HG02571 (cell line): ENCODE data around the gene BATF3.
"Not testable (repeated sequence)": the region's sequence is repeated elsewhere in the genome, so short reads cannot be mapped to it uniquely, and the experiment has no call there.

Experiments used
- ATAC-seq: cut with Tn5 transposase; IDR thresholded peaks from one replicate; pipeline ENCODE4 v1.9.1; 2021; ENCODE audit warnings: mild to moderate bottlenecking, moderate library complexity; ENCODE audit not compliant: unreplicated experiment

The BATF3 gene, protein sequence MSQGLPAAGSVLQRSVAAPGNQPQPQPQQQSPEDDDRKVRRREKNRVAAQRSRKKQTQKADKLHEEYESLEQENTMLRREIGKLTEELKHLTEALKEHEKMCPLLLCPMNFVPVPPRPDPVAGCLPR

DNA sequence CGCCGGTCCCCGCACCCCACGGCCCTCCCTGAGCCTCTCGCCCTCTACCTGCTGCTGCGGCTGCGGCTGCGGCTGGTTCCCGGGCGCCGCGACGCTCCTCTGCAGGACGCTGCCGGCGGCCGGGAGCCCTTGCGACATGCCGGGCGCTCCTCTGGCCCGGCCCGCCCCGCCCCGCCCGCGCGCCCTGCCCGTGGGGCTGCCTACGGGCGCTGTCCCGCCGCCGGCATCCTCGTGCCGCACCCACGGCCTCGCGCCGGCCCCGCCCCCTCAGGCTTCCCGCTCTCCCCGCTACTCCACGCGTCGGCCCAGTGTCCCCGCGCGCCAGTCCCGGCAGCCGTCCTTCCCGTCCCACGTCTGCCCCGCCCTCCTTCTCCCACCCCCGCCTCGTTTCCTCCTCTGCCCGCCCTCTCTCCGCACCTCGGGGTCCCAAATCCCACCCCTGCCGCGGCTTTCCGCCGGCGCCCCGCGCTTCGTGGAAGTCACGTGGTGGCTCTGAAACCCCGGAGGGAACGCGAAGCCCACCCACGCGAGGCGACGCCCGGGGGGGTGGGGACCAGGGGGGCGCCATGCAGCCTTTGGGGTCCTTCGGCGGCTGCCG lies at the start of gene BATF3:
Gene BATF3 (minus strand): TSS at position 216 of the 598 bp plus-strand sequence. CDS start 78 bp downstream, at position 138.
- ATAC-seq: peak; percentile 29

DNA sequence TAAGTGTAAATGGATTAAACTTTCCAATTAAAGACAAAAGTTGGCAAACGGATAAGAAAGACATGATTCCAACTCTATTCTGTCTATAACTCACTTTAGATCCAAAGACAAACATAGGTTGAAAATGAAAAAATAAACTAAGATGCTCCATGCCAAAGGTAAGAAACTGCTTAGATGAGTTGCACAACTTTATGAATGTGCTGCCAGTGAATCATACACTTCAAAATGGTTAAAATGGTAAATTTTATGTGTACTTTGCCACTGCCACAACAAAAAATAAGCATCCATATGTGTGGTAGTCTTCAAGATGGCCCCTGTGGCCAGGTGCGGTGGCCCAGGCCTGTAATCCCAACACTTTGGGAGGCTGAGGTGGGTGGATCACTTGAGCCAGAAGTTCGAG lies 46.9 kb upstream of the BATF3 start:
- ATAC-seq: no peak

- ATAC-seq: no peak
These were observed 45.7 kb upstream of the BATF3 start for GRCh38 chr1:212745303-212745702.

DNA sequence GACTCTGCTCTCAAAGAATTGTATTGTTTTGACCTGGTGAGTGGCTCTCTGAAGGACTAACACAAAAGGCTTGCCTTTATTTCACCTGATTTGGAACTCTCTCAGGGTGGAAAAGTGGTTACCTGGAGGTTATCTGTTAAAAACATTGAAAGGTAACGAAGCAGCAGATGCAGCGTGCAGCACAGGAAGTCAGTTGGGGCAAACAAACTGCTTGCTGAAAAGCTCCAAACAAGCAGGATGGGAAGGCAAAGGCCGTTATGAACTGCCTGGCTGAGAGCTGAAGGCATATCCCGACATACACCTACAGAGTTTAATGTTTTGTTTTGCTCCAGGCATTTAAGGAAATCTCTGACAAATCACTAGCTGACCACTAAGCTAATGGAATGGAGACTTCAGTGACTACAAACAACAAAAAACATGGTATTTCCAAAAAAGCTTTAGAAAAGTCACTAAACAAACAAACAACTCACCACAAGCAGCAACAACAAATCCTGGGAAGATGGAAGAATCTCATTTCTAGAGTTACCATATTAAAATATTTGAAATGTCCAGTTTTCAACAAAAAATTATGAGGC lies 44.3 kb upstream of the BATF3 start:
- ATAC-seq: no peak

DNA sequence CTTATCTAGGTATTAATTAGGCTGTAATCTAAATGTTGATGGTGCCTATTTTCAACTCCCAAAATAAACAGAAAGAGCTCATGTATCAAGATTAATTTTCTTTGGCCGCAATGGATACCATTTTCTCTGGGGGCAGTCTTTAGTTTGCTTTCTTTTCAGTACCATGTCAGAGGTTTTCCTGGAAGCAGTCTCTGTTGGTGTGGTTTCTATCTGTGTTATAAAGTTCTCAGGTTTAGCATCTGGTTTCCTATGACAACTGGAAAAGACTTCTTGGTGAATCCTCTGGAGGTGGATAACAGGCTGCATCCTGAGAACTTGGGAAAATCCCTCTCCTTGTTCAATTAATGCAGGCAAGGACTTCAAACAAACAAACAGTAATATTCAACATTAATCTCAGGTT lies 38.7 kb upstream of the BATF3 start:
- no peak for ATAC-seq

DNA sequence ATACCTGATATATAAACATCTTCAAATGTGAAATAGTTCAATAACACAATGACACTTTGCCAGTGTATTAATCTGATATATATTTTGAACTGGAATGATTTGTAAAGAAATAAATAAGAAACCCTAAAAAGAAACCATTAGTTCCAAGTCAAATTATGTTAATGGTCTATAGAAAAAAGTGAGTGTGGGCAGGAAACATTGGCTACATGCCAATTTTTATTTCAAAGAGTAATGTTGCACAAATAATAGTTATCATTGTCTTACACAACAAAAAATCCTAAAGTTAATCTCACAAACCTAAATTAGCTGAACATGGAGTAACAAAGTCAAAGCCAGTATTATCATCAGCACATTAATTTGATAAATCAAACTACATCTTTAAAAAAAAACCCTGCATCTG lies 37.9 kb upstream of the BATF3 start:
- ATAC-seq: no peak

GRCh38 chr1:212733109-212733508 lies 33.5 kb upstream of the BATF3 start:
- no peak for ATAC-seq

- ATAC-seq: no peak
These were observed 32.0 kb upstream of the BATF3 start for GRCh38 chr1:212731630-212732029.

DNA sequence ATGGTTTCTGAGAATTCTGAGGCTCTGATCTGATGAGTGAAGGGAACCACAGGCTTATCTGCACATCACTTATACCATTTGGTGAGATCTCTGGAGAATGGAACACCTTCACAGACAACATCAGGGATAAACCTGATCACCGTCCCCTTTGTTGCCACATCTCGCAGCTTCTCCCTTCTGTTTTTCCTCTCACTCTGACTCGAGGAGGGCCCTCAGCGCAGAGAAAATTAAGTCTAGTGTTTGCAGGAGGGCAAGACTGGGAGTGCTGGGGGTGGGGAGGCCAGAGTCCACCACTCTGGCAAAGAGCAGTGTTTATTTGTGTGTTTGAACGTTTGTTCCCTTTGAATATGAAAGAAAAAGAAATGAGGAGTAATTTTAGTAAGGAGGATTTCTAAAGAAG lies 29.0 kb upstream of the BATF3 start:
- no peak for ATAC-seq

DNA sequence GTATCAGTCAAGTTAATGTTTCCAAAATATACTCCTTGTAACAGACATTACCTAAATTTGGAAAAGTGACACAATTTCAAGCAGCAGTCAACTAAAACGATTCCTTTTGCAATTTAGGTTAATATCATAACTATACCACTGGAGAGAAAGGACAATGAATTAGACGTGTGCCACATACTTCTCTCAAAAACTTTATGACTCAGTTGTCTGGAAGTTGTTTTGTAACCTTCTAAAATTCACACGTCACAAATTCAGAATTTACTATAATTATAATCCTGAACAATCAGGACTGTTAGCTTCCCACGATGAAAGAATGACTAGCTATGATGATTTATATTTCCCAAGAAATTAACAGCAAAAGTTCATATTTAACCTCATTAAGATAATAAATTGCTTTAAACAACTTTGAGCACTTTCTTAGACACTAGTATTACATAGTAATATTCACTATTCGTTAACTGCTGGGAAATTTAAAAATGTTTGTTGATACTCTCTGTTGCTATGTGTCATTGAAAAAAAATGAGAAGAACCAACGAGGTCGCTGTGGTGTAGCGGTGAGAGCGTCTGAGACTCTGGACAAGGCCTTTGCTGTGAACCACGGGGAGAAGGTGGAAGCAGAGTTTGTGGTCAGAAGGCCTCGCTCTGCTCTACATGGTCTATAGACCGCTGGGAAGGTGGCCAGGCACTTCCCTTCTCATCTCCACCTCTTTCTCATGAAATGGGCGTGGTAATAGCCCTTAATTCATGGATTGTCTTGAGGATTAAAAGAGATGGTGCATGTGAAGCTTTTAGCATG lies 27.9 kb upstream of the BATF3 start:
- ATAC-seq: no peak

GRCh38 chr1:212724679-212725078 lies 25.0 kb upstream of the BATF3 start:
- not testable (repeated sequence) for ATAC-seq

- ATAC-seq: no peak
These were observed 22.8 kb upstream of the BATF3 start for GRCh38 chr1:212722270-212722957.

DNA sequence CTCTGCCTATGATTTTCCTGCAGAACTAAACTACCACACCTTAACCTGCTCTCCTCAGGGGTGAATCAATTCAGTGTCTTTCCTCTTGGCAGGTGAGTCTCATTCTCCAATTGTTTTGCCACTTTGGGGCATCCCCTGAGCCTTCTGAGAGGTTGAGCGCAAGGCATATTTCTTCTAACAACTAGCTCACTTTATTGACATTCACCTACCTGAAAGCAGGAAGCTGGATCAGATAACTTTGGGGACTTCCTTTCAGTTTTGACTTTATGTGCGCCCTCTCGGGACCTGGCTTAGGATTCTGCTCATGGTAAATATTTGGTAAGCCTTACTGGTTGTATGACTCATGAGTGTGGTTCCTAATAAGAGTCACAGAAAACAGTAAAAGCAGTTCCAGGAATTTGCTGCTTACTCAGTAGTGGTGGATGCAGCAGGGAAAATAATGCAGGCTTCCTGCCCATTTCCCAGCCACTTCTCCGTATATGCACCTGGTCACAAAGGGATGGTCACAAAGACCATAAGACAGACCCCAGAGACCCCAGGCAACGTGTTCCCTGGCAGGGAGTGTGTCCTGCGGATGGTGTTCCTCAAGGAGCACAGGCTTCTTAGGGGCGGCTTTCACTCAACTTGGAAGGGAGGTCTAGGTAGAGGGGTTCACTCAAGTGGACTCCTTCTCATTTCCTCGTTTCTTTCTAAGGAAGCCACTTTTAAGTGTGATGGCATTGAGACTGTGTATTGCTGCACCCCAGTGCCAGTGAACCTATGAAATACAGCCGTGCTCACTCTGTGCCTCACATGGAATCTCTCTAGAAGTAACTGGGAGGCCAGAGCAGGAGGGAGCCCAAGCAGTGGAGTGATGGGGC lies 22.0 kb upstream of the BATF3 start:
- no peak for ATAC-seq

DNA sequence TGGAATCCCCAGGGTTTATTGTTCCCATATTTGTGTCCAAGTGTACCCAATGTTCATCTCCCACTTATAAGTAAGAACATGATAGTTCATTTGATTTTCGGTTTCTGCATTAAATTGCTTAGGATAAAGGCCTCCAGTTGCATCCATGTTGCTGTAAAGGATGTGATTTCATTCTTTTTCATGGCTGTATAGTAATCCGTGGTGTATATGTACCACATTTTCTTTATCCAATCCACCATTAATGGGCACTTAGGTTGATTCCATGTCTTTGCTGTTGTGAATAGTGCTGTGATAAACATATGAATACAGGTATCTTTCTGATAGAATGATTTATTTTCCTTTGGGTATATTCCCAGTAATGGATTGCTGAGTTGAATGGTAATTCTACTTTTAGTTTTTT lies 20.0 kb upstream of the BATF3 start:
- no peak for ATAC-seq

GRCh38 chr1:212718499-212718898 lies 18.9 kb upstream of the BATF3 start:
- no peak for ATAC-seq

DNA sequence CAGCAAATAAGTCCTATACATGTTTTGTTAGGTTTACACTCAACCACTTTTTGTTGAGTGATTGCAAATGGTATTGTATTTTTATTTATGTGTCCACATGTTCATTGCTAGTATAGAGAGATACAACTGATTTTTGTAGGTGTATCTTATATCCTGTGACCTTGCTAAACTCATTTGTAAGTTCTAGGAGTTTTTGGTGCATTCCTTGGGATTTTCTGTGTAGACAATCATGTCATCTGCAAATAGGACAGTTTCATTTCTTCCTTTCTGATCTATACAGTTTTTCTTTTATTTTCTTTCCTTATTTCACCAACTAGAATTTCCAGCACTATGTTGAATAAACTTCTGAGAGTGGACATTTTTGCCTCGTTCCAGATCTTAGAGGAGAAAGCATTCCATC lies 16.5 kb upstream of the BATF3 start:
- no peak for ATAC-seq

GRCh38 chr1:212713465-212714136 lies 14.0 kb upstream of the BATF3 start:
- ATAC-seq: no peak

DNA sequence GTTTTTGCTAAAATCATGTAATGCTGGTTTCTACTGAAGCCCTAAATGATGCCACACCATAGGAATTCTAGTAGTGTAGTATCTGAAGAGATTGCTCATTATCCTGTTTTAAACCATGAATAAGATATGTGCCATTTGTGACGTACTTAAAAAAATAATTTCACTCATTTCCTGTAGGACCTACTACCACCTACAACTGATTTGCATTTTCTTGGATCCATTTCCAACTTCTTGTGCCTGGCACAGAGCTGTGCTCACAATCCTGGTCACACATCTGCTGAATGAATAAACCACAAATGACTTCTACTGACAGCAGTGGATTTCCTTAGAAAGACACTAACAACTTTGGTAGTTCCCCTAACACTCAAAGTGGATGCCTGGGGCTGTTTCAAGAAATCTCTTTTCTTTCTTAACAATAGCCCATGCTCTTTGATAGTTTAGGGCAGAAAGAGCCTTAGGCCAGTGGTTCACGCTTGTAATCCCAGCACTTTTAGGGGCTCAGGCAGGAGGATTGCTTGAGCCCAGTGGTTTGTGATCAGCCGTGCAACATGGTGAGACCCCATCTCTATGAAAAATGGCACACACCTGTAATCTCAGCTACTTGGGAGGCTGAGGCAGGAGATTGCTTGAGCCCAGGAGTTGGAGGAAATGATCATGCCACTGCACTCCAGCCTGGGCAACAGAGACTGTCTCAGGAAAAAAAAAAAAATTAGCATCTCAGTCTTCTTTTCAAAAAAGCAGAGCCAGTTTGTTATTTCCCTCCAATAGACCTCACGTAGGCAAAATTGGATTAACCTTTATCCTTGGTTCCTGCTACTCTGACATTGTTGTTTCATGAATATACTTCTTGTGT lies 13.0 kb upstream of the BATF3 start:
- ATAC-seq: no peak

- not testable (repeated sequence) for ATAC-seq
These were observed 12.3 kb upstream of the BATF3 start for GRCh38 chr1:212711974-212712373.
